ENCODE data around the gene SRSF3. TPM values are rescaled to one million over a fixed set of nuclear protein-coding genes. Genes with fewer than 3 reads are reported as not detected.

SRSF3 gene
- total RNA-seq, result 130 and 219 TPM in 2 replicates

DNA sequence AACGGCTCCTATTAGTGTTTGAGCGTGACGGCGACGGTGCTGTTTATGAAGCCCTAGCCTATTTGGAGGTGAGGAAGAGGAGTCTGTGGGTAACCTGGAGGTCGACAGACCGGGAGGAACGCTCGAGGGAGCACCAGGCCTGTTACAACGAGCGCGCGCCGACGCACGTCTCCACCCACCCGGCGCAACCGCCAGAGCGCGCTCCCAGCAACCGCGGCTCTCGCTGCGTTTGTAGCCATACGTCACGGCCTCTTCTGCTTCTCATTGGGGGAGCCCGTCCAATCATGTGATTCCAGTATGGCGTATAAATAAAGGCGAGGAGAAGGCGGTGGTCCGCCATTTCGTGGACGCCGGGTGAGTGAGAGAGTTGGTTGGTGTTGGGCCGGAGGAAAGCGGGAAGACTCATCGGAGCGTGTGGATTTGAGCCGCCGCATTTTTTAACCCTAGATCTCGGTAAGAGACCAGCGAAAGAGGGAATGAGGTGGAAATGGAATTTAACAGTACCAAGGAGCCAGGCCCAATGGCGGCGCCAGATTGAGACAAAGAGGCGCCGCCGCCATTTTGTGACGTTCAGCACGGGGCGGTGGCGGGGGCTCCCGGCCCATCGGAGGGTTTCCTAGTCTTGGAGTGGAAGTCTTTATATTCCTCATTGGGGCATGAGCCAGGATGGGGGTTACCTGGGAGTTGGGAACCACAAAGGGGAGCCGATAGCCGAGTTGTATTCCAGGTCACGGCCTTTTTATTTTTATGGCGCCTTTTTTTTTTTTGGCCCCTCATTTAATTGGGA is at the start of gene SRSF3:
SRSF3 (plus strand) TSS at position 334 of the 787 bp plus-strand sequence. CDS start 2,401 bp downstream, outside the sequence.

DNA sequence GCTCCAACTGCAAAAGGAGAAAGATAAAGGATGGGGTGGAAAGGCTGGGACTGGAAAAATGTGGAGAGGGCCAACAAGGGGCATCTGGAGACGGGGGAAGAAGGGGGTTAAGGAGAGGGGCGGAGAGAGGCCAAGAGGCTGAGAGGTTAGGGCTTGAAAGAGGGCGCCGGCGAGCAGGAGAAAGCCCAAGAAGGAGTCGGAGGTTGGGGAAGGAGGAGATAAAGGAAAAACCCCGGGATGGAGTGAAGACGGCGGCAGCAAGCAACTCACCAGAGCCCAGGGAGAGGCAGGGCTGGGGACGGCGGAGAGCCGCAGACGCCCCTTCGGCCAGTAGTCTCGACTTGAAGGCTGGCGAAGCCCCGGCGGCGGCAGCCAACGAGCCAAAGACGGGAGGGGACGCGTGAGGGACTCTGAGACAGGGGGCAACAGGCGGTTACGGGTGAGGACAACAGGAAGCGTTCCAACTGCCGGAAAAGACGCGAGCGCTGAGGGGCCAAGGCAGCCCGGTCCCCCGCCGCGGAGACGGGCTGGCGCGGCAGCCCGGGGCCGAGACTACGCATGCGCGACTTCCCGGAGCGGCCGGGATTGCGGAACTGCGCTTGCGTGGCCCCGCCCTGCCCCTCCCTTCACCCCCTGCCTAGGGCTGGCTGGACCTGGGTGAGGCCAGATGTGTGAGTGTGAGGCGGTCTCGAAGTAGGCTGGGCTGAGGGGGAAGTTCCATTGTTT is 47.1 kb upstream of the SRSF3 start, which contains the start of gene STK38:
STK38 (minus strand) TSS at position 560 of the 726 bp plus-strand sequence. CDS start 7,277 bp downstream, outside the sequence.

Other genes starting within 250 kb of the SRSF3 start
- 0.83 and 0.85 TPM in 2 replicates for gene ETV7, start 206.7 kb upstream of the SRSF3 start, total RNA-seq
- gene PXT1, start 151.5 kb upstream of the SRSF3 start, total RNA-seq, result under 0.01 TPM in 2 replicates
- gene KCTD20, start 151.4 kb upstream of the SRSF3 start, total RNA-seq, result 45.7 and 47.6 TPM in 2 replicates
- 14.6 and 17.1 TPM in 2 replicates for gene STK38, start 46.9 kb upstream of the SRSF3 start, total RNA-seq
- gene CDKN1A, start 84.4 kb downstream of the SRSF3 start, total RNA-seq, result 417 and 542 TPM in 2 replicates
- gene RAB44, start 103.5 kb downstream of the SRSF3 start, total RNA-seq, result under 0.01 TPM in 2 replicates
- gene CPNE5, start 245.1 kb downstream of the SRSF3 start, total RNA-seq, result 0.55 TPM in 1 of 2 replicates, not detected in the other